22Rv1 (cell line): Measurements from ENCODE around the gene ENTHD1.
"Not testable (repeated sequence)": the region's sequence is repeated elsewhere in the genome, so short reads cannot be mapped to it uniquely, and the experiment has no call there.

Experiments used
- H3K27ac ChIP-seq: fragments of 450-650 bp; 2 replicates; pipeline ENCODE4 v1.5.1; 2017
- ZFX ChIP-seq: fragments of 450-650 bp; IDR thresholded peaks from 2 replicates; pipeline ENCODE4 v1.6.1; 2017; ENCODE audit warnings: antibody characterized with exemption, borderline replicate concordance
- TF ChIP-seq, protein P1 (sequence below): fragments of 450-650 bp; IDR thresholded peaks from 2 replicates; pipeline ENCODE4 v1.5.1; 2017; ENCODE audit warnings: mild to moderate bottlenecking

The ENTHD1 gene

DNA sequence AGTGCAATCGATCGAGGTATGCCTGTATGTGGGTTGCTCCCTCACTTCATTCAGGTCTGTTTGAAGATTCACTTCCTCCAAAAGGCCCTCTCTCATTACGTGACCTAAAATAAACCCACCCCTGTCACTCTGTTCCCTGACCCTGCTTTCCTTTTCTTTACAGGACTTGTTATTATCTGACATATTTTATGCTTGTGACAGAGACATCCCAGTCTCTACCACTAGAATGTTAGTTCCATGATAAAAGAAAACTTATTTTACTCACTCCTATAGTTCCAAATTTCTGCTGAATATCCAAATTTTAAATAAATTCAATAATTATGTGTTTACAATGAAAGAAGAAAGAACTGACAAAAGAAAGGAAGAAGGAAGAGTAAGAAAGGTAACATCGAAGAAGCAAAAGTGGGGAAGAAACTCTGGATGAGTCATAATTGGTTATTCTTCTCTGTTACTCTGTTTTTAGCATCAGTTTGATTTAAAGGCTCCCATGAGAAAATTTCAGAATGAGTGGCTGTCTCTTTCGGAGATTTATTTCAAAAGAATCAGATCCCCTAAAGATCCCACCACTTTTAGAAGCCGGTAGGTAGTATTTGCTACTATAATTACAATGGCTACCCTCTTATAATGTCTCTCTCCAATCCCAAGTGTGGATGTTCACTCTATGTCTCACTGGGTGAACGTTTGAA is 33.5 kb downstream of the ENTHD1 start:
- no peak overlapping the region for H3K27ac ChIP-seq
- TF ChIP-seq, protein P1, sequence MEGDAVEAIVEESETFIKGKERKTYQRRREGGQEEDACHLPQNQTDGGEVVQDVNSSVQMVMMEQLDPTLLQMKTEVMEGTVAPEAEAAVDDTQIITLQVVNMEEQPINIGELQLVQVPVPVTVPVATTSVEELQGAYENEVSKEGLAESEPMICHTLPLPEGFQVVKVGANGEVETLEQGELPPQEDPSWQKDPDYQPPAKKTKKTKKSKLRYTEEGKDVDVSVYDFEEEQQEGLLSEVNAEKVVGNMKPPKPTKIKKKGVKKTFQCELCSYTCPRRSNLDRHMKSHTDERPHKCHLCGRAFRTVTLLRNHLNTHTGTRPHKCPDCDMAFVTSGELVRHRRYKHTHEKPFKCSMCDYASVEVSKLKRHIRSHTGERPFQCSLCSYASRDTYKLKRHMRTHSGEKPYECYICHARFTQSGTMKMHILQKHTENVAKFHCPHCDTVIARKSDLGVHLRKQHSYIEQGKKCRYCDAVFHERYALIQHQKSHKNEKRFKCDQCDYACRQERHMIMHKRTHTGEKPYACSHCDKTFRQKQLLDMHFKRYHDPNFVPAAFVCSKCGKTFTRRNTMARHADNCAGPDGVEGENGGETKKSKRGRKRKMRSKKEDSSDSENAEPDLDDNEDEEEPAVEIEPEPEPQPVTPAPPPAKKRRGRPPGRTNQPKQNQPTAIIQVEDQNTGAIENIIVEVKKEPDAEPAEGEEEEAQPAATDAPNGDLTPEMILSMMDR: no peak
- TF ChIP-seq ZFX: no peak

DNA sequence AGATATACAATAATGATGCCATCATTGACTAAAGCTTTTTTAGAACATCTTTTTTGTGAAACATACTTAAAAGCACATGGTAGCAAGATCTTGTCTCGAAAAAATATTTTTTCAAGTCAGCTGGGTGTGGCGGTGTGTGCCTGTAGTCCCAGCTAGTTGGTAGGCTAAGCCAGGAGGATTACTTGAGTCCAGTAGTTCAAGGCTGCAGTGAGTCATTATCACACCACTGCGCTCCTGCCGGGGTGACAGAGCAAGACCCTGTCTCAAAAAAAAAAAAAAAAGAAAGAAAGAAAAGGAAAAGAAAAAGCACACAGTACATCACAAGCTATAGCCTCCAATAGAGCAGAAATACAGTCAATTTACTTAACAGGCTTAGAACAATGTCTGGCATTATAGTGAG is 37.0 kb downstream of the ENTHD1 start:
- TF ChIP-seq, protein P1: no peak
- no peak for TF ChIP-seq ZFX
- H3K27ac ChIP-seq: no peak overlapping the region

DNA sequence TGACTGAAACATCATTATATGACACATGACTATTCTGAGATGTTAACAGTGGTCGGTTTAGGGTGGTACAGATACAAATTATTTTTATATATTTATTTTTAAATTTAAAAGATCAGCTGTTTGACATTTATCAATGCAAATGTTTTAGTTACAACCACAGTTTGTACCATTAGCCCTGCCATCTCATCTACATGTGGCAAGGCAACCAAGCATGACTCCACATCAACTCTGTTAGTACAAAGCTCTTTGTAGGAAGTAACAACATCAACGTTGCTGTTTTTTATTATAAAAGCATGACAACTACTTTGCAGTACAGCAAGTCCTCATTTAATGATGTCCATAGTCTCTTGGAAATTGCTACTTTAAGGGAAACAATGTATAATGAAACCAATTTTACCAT is 40.8 kb downstream of the ENTHD1 start:
- H3K27ac ChIP-seq: no peak overlapping the region
- TF ChIP-seq, protein P1: no peak
- no peak for TF ChIP-seq ZFX

DNA sequence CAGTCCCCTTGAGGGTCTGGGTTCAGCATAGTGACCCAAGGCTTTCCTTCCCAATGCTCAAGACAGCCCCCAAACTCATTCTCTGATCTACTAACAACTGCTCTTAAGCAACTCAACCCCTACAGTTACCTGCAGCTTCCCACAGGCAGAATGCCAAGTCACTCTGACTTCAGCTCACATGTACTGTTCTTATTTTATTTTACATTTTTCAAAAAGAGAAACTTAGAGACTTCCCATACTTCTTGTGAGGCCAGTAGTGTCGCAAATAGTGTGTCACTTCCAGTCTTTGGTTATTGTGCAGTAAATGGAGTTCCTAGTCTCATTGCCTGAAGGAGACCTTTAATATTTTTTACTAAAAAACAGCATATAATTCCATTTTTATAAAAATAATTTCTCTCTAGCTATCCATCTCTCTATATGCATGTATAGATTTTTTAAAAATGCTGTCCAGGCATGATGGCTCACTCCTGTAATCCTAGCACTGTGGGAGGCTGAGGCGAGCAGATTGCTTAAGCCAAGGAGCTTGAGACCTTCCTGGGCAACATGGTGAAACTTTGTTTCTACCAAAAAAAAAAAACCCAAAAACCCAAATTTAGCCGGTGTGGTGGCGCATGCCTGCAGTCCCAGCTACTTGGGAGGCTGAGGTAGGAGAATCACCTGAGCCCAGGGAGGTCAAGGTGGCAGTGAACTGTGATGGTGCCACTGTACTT is 41.8 kb downstream of the ENTHD1 start:
- no peak overlapping the region for H3K27ac ChIP-seq
- TF ChIP-seq ZFX: no peak
- TF ChIP-seq, protein P1: no peak

DNA sequence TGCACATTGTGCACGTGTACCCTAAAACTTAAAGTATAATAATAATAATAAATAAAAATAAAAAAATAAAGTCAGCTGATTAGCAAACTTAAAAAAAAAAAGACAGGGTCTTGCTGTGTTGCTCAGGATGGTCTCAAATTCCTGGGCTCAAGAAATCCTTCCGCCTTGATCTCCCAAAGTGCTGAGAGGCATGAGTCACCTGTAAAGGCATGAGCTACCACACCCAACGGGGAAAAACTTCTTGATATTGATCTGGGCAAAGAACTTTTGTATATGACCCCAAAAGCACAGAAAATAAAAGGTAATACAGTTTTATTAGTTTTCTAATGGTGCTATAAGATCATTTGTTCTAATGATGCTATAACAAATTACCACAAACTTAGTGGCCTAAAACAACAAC is 46.1 kb downstream of the ENTHD1 start:
- no peak for TF ChIP-seq ZFX
- TF ChIP-seq, protein P1: no peak

DNA sequence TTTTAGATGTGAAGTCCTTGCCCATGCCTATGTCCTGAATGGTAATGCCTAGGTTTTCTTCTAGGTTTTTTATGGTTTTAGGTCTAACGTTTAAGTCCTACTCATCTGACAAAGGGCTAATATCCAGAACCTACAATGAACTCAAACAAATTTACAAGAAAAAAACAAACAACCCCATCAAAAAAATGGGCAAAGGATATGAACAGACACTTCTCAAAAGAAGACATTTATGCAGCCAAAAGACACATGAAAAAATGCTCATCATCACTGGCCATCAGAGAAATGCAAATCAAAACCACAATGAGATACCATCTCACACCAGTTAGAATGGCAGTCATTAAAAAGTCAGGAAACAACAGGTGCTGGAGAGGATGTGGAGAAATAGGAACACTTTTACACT is 47.0 kb downstream of the ENTHD1 start:
- H3K27ac ChIP-seq: not testable (repeated sequence)

More for the DNA sequence above, 46.1 kb downstream of the ENTHD1 start:
- H3K27ac ChIP-seq: no peak overlapping the region

DNA sequence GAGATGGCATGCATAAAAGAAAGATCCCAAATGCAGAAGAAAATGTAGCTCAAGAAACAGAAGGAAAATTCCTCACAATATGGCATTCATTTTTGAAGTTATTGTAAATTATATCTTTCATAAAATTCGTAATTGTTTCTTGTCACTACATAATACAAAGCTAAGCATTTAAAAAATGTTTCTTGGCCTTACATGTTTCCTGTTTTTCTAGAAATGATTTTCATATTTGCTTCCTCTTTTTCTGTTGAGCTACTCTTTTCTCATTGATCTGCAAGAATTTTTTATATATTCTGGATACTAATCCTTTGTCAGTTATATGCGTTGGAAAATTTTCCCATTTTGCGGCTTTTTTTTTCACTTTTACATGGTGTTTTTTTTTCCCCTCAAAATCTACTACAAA is 48.0 kb downstream of the ENTHD1 start:
- H3K27ac ChIP-seq: no peak overlapping the region
- no peak for TF ChIP-seq ZFX
- TF ChIP-seq, protein P1: no peak
